HG03571 (cell line): Measurements from ENCODE around the gene VKORC1.
"Not testable (repeated sequence)": the region's sequence is repeated elsewhere in the genome, so short reads cannot be mapped to it uniquely, and the experiment has no call there.

Source experiments
- ATAC-seq: cut with Tn5 transposase; IDR thresholded peaks from one replicate; pipeline ENCODE4 v1.9.1; 2021; ENCODE audit not compliant: unreplicated experiment

Gene VKORC1

GRCh38 chr16:31107465-31107867, 12.9 kb upstream of the VKORC1 start:
- ATAC-seq: peak; percentile 38

GRCh38 chr16:31106509-31107464, 12.2 kb upstream of the VKORC1 start:
- no peak for ATAC-seq

- no peak for ATAC-seq
Observed at GRCh38 chr16:31105677-31106213, 11.1 kb upstream of the VKORC1 start.

DNA sequence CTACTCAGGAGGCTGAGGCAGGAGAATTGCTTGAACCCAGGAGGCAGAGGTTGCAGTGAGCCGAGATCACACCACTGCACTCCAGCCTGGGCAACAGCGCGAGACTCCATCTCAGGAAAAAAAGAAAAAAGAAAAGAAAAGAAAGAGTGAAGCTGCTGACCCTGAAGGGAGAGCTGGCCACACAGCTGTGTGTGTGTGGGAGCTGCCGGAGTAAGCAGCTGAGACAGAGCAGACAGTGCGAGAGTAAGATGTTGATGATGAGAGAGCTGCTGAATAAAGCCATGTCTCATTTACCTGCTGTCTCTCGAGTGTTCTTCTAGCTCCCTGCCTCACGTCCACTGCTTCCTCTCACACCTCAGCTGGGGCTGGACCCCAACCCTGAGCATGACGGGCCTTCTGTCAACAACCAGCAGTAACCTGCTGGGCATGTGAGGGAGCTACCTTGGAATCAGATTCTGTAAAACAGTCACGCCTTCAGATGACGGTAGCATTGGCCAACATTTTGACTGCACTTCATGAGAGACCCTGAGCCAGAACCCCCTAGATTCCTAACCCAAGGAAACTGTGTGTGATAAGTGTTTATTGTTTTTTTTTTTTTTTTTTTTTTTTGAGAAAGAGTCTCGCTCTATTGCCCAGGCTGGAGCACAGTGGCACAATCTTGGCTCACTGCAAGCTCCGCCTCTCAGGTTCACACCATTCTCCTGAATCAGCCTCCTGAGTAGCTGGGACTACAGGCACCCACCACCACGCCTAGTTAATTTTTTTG, 6.5 kb upstream of the VKORC1 start:
- not testable (repeated sequence) for ATAC-seq

GRCh38 chr16:31099860-31100638, 5.5 kb upstream of the VKORC1 start:
- no peak for ATAC-seq

- no peak for ATAC-seq
Observed at GRCh38 chr16:31094088-31094423, 541 bp downstream of the VKORC1 start.

DNA sequence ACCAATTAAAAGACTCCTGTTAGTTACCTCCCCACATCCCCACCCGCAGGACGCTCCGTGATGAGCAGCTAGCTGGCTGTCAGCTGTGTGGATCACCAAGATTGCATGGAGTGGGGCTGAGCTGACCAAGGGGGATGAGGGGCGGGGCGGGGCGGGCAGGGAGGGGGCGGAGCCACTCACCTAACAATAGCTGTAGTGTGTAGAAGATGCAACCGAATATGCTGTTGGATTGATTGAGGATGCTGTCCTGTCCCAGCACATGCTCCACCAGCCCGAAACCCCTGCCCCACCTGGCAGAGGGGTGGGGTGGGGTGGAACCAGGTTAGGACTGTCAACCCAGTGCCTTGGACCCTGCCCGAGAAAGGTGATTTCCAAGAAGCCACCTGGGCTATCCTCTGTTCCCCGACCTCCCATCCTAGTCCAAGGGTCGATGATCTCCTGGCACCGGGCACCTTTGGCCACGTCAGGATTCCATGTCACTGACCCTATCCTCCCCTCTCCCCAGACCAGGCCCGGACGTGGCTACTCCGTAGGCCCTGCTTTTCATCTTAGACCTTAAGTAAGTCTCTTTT, 1.4 kb downstream of the VKORC1 start:
- ATAC-seq: no peak

DNA sequence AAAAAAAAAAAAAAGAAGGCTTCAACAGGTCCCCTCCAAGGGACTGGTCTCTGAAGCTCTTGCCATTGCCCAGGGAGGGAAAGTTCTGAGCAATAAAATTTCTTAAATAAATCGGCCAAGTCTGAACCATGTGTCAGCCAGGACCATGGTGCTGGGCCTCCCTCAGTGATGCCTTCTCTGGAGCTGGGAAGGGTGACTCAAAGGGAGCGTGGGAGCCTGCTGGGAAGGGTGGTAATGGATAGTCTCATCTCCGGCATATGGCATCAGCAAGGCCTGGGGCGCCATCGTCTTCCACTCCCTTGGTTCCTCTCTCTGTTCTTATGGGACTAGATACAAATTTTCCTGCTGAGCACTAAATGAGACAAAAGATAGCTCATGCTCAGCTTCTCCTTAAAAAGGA, 2.3 kb downstream of the VKORC1 start:
- no peak for ATAC-seq

GRCh38 chr16:31090540-31090939, 4.1 kb downstream of the VKORC1 start:
- ATAC-seq: no peak

DNA sequence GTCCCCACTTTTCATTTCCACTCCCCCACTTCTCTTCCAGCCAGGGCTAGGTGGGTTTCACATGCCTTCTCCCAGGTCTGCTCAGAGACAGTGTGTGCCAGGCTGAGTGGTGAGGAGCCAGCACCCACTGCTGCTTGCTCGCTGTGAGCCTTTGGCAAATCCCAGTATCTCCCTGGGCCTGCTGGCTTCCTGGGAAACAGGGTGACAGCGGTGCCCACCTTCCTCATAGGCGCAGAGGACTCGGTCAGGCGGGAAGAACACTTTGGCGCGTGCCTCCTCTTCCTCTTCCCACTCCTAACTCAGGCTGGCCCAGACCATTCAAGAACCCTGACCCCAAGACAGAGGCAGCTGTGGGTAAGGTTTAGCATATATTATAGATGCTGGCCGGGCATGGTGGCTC, 5.4 kb downstream of the VKORC1 start:
- no peak for ATAC-seq

DNA sequence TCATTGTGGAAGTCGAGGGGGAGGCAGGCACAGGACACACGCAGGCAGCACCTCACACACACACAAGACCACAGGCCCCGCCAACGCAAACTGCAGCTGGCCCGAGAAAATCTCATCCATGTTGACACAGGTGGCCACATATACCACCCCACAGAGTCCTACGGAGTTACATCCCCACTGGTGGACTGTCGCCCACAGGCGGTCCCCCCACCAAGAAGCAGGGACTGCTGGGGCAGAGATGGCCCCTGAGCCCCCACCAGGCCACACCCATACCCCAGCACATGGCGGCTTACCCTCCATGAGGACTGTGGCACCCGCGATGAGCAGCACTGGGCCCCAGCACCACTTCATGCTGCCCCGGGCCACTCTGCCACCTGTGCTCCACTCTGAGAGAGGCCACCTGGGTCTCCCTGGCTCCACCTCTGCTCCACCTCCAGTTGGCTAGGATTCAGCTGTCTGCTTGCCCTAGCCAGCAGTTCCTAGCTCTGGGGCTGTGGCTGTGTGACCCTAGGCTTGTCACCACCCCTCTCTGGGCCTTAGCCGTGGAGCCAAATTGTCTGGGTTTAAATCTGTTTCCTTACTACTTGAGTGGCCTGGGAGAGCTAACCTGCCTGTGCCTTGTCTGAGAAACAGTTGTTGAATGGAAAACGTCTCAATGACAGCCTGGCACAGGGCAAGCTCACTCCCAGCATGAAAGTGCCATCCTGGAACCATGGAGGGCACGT, 6.0 kb downstream of the VKORC1 start, which contains the start of gene PRSS53:
Gene PRSS53, minus strand, starts transcription at position 485 of the 725 bp plus-strand sequence. Its CDS starts 134 bp downstream, at position 351.
- ATAC-seq: no peak

DNA sequence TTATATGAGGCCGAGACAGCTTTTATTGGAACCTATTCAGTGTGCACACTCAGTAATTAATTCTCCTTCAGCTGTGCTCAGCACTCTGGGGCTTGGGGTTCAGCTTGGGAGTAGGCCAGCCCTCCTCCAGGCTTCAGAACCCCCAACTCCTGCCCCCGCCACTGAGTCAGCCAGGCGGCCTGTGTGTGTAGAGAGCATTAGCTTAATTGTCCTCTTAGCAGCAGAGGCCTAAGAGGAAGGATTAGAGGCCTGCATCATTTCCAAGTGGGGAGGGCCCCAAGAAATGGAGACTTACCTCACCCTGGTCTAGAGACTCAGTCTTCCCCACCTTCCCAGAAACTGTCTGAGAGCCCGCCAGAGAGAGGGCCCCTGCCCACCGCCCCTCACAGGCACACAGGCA, 6.6 kb downstream of the VKORC1 start:
- ATAC-seq: no peak

- no peak for ATAC-seq
Observed at GRCh38 chr16:31087481-31087880, 7.1 kb downstream of the VKORC1 start.

GRCh38 chr16:31086629-31086906, 8.0 kb downstream of the VKORC1 start:
- no peak for ATAC-seq

DNA sequence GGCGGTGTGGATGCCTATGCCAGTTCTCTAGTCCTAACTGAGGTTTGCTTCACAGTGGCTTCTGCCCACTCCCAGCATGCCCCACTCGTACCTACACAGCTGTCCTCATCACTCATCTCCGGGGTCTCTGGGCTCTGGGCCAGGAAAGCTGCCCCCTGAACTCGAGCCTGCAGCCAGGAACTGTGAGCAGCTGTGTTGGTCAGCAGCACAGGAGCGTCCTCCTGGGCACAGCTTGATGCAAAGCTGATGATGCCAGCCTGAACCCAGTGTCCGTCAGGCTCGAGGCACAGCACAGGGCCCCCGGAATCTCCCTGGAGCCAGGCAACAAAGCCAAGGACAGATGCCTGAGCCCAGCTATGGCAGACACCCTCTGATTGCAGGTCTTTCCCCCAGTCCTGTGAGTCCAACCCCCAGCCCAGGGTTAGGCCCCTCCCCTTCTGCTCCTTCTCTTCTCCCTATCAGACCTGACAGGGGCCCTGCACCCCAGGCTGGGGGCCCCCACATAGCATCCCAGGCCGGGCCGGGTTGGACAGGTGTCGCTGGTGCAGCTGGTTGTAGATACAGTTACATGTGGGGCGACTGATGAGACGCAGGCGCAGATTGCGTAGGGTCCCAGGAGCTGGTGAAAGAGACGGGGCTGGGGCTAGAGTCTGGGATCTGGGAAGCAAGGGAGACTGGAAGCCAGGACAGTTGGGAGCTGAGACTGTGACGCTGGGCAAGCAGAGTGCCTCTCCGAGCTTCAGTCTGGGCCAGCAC, 8.5 kb downstream of the VKORC1 start:
- ATAC-seq: no peak

GRCh38 chr16:31085411-31085810, 9.2 kb downstream of the VKORC1 start:
- ATAC-seq: no peak

GRCh38 chr16:31084584-31085302, 9.9 kb downstream of the VKORC1 start:
- no peak for ATAC-seq

DNA sequence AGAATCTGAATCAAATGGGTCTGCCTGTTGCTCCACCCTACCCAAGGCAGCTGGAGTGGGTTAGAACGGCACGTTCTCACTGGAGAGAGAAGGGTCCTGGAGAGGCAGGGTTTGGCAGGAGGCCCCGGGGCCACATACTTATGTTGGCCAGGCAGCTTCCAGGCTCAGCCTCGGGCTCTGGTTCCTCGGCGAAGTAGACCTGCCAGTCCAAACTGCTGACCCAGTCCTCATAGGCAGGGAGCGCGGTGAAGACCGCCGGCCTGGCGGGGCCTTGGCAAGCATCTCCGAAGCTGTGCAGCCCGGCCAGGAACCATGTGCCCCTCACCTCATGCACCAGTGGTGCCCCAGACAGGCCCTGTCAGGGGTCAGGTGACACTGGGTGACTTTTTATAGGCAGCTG, 10.6 kb downstream of the VKORC1 start:
- no peak for ATAC-seq

- no peak for ATAC-seq
Observed at GRCh38 chr16:31083556-31083955, 11.0 kb downstream of the VKORC1 start.
